CD4-positive, alpha-beta T cell (primary cell): ENCODE results near the gene APOB. TPM values are rescaled to one million over a fixed set of nuclear protein-coding genes. Genes with fewer than 3 reads are reported as not detected.

Experiments used
- ATAC-seq: fragments of 200-7000 bp; cut with Tn5 transposase; one replicate; pipeline ENCODE4 v1.10.0; 2022; ENCODE audit warnings: mild to moderate bottlenecking; ENCODE audit not compliant: poor library complexity
- CTCF ChIA-PET: fragments of 350-600 bp; sonication (Branson Sonifier 250); formaldehyde crosslinking; loops from one replicate; lab custom pipeline; 2021; ENCODE audit warnings: antibody characterized with exemption, inconsistent platforms; lab: Charles Lee
- POLR2A ChIA-PET: fragments of 350-600 bp; sonication (Branson Sonifier 250); formaldehyde crosslinking; loops from one replicate; lab custom pipeline; 2021; ENCODE audit warnings: antibody characterized with exemption, inconsistent platforms; lab: Charles Lee
- DNase-seq, 14 experiments: peaks; one replicate each; pipeline ENCODE4 v3.0.0-alpha.2; 2013 to 2020; ENCODE audit warnings: mixed read lengths in 2 of 14
- H3K27ac ChIP-seq, 2 donors: one replicate each; pipeline versions ENCODE4 v1.5.1 to v1.7.0; 2013; ENCODE audit warnings: low read length in 2 of 2, low read depth in 1 of 2, mild to moderate bottlenecking in 1 of 2
- H3K27me3 ChIP-seq, 2 experiments: 1 replicate in 1 of 2; 2 replicates in 1 of 2; pipeline versions ENCODE4 v1.6.1 to v1.7.0; 2013; ENCODE audit warnings: low read length in 2 of 2, control low read depth in 1 of 2, mild to moderate bottlenecking in 1 of 2, moderate library complexity in 1 of 2; ENCODE audit not compliant: insufficient read depth in 2 of 2, control insufficient read depth in 1 of 2
- H3K36me3 ChIP-seq: one replicate; pipeline ENCODE4 v1.6.1; 2013; ENCODE audit warnings: low read length, control low read depth; ENCODE audit not compliant: insufficient read depth
- H3K4me1 ChIP-seq: one replicate; pipeline ENCODE4 v1.6.1; 2013; ENCODE audit warnings: low read length, control low read depth; ENCODE audit not compliant: insufficient read depth
- H3K4me3 ChIP-seq: one replicate; pipeline ENCODE4 v1.5.1; 2013; ENCODE audit warnings: mild to moderate bottlenecking, low read length, moderate library complexity
- H3K9me3 ChIP-seq, 2 experiments: 1 replicate in 1 of 2; 2 replicates in 1 of 2; pipeline versions ENCODE4 v1.6.1 to v1.7.0; 2013; ENCODE audit warnings: low read length in 2 of 2, mild to moderate bottlenecking in 2 of 2, control low read depth in 1 of 2, moderate library complexity in 1 of 2; ENCODE audit not compliant: control insufficient read depth in 1 of 2, insufficient read depth in 1 of 2
- H3K27ac Mint-ChIP-seq: one replicate; pipeline ENCODE4 v1.8.0; 2020; ENCODE audit warnings: mixed read lengths
- H3K27me3 Mint-ChIP-seq: one replicate; pipeline ENCODE4 v1.8.0; 2021; ENCODE audit warnings: mixed read lengths
- H3K36me3 Mint-ChIP-seq: one replicate; pipeline ENCODE4 v1.8.0; 2021; ENCODE audit warnings: low read depth, mixed read lengths
- H3K4me1 Mint-ChIP-seq: one replicate; pipeline ENCODE4 v1.8.0; 2021; ENCODE audit warnings: low read depth, mixed read lengths
- H3K4me3 Mint-ChIP-seq: one replicate; pipeline ENCODE4 v1.8.0; 2020; ENCODE audit warnings: mild to moderate bottlenecking, mixed read lengths
- H3K9me3 Mint-ChIP-seq: one replicate; pipeline ENCODE4 v1.8.0; 2020; ENCODE audit warnings: mixed read lengths
- intact Hi-C, 2 experiments: fragments of 100-400 bp; cut with DNase I in 1 of 2; cut with micrococcal nuclease in 1 of 2; formaldehyde crosslinking; loops; one replicate each; pipeline versions ENCODE4 v1.15.1 to v1.9.0; 2023 to 2025; cut with DNase I, micrococcal nuclease
- total RNA-seq, 174 experiments: library from RNA in 2 of 174; stranded (reverse) in 2 of 174; gene quantifications; one replicate each; pipeline ENCODE4 v1.2.3 and lab custom pipeline; 2021 to 2026
- TF ChIP-seq, protein P1 (sequence below): fragments of 200-600 bp; IDR thresholded peaks from one replicate; pipeline ENCODE4 v1.8.0; 2022; ENCODE audit warnings: antibody characterized with exemption, mild to moderate bottlenecking

The APOB gene
- total RNA-seq, 2 experiments from 2014 or later: not detected

DNA sequence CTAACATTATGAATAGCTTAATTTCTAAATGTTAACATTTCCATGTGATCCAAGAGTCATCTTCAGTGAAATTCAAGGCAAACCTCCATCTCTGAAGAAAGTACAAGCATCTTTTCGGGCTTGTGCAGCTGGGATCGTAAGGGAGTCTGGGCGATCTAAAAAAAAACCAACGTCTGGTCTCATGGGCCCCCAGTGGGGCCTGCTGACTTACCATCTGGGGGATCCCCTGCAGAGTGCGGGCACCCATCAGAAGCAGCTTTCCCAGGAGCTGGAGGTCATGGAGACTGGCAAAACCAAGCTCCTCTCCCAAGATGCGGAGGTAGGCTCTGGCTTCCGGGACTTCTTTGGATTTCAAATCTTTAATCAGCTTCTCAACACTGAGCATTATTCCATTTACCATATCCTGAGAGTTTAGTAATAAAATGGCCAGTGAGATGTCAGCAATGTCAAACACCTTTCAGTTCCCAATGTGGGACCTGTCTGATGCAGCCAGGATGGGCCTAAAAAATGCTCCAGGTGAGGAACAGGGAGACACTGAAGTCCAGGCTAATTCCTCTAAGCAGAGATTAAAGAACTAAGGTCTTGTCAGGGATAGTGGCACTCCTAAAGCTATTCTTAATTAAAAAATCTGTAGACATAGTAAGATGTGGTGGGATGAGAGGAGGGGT is 19.0 kb downstream of the APOB start:
- peaks cover 2 to 9% of the 10 kb centered on the region in 2 experiments for H3K27me3 ChIP-seq
- no peaks in the 10 kb centered on the region for H3K9me3 ChIP-seq
- ChIA-PET POLR2A (no interaction called here), CTCF (interaction anchor here (1.2 kb wide), 1 partner anchor 18 kb away, joined by 5 read pairs; no protein-coding TSS in a partner anchor)
- intact Hi-C loops: no loop called here
- Mint-ChIP-seq H3K27ac (no peak overlapping the region), H3K36me3 (no peaks in the 10 kb centered on the region), H3K4me1 (no peaks in the 10 kb centered on the region), H3K4me3 (no peak overlapping the region), H3K9me3 (no peaks in the 10 kb centered on the region), H3K27me3 (peaks cover 23% of the 10 kb centered on the region)
- no peak overlapping the region for H3K4me3 ChIP-seq
- TF ChIP-seq, protein P1, sequence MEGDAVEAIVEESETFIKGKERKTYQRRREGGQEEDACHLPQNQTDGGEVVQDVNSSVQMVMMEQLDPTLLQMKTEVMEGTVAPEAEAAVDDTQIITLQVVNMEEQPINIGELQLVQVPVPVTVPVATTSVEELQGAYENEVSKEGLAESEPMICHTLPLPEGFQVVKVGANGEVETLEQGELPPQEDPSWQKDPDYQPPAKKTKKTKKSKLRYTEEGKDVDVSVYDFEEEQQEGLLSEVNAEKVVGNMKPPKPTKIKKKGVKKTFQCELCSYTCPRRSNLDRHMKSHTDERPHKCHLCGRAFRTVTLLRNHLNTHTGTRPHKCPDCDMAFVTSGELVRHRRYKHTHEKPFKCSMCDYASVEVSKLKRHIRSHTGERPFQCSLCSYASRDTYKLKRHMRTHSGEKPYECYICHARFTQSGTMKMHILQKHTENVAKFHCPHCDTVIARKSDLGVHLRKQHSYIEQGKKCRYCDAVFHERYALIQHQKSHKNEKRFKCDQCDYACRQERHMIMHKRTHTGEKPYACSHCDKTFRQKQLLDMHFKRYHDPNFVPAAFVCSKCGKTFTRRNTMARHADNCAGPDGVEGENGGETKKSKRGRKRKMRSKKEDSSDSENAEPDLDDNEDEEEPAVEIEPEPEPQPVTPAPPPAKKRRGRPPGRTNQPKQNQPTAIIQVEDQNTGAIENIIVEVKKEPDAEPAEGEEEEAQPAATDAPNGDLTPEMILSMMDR: no peak
- no peak overlapping the region for H3K27ac ChIP-seq
- H3K4me1 ChIP-seq: no peaks in the 10 kb centered on the region
- H3K36me3 ChIP-seq: no peaks in the 10 kb centered on the region
- DNase-seq: no peak
- no peak for ATAC-seq

DNA sequence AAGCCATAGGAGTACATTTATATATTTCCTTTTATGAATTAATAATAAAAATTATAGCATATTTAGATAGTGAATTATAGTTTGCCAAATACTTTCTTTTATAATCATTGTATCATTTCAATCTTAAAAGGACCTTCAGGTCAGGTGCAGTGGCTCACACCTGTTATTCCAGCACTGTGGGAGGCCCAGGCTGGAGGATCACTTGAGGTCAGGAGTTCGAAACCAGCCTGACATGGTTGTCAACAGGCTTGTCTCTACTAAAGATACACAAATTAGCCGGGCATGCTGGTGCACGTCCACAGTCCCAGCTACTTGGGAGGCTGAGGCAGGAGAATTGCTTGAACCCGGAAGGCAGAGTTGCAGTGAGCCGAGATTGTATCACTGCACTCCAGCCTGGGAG is 19.7 kb downstream of the APOB start:
- H3K27me3 ChIP-seq: peaks cover 2 to 9% of the 10 kb centered on the region in 2 experiments
- ChIA-PET CTCF (no interaction called here), POLR2A (no interaction called here)
- H3K4me1 ChIP-seq: no peaks in the 10 kb centered on the region
- H3K27ac ChIP-seq: no peak overlapping the region
- Mint-ChIP-seq H3K27ac (no peak overlapping the region), H3K36me3 (no peaks in the 10 kb centered on the region), H3K4me1 (no peaks in the 10 kb centered on the region), H3K27me3 (peaks cover 23% of the 10 kb centered on the region), H3K9me3 (no peaks in the 10 kb centered on the region), H3K4me3 (no peak overlapping the region)
- no peaks in the 10 kb centered on the region for H3K36me3 ChIP-seq
- intact Hi-C loops: no loop called here
- ATAC-seq (no peak), DNase-seq (no peak)
- H3K9me3 ChIP-seq: no peaks in the 10 kb centered on the region
- TF ChIP-seq, protein P1: no peak
- no peak overlapping the region for H3K4me3 ChIP-seq

DNA sequence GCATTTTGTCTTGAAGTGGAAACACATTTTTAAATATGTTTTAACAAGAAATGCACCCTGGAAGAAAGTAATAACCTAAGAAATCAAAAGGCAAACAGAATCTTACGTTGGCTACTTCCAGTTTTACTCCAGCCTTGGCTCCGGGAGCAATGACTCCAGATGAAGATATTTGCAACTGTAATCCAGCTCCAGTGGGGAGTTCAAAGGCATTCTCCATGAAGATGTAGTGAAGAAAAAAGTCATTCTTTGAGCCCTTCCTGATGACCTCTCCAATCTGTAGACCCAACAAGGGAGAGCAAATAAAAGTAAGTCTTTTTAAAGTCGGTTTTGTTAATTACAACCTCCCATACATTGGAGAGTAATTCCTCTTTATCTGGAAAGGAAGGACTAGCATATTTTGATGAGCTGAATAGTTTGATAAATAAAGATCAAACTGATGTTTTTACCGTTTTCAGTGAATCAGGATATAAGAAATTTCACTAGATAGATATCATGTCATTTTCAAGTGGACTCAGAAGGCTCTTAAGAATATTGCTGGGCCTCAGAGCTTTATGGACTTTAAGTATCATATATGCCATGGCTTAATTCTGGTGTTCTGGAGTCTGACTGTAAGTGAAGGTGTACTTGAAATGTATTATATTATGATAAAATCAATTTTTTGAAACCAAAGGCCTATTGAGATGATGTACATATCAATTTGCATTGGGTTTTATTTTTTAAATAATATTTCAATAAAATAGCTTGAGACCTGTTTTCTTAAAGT is 20.3 kb downstream of the APOB start:
- intact Hi-C loops: no loop called here
- ATAC-seq (no peak), DNase-seq (no peak)
- H3K4me1 ChIP-seq: no peaks in the 10 kb centered on the region
- Mint-ChIP-seq H3K27ac (no peak overlapping the region), H3K4me1 (no peaks in the 10 kb centered on the region), H3K9me3 (no peaks in the 10 kb centered on the region), H3K4me3 (no peak overlapping the region), H3K36me3 (no peaks in the 10 kb centered on the region), H3K27me3 (peaks cover 19% of the 10 kb centered on the region)
- TF ChIP-seq, protein P1: no peak
- no peaks in the 10 kb centered on the region for H3K9me3 ChIP-seq
- no peaks in the 10 kb centered on the region for H3K36me3 ChIP-seq
- no peak overlapping the region for H3K4me3 ChIP-seq
- CTCF ChIA-PET: no interaction called here
- peaks cover 2 to 8% of the 10 kb centered on the region in 2 experiments for H3K27me3 ChIP-seq
- no peak overlapping the region for H3K27ac ChIP-seq
- POLR2A ChIA-PET: no interaction called here
